HL-60 (cell line): ENCODE measurements around the gene ATP6V1B1.
"Not testable (repeated sequence)": the region's sequence is repeated elsewhere in the genome, so short reads cannot be mapped to it uniquely, and the experiment has no call there.

ENCODE experiments used
- DNase-seq, 2 experiments: peaks; one replicate each; pipeline ENCODE4 v3.0.0-alpha.2; 2010 to 2020; ENCODE audit warnings: low read depth in 1 of 2, low spot score in 1 of 2
- H3K27ac ChIP-seq: fragments of 250-450 bp; sonication (Bioruptor Pico); replicated peaks from 2 replicates; pipeline ENCODE4 v1.5.1; 2020; ENCODE audit warnings: mild to moderate bottlenecking, moderate library complexity
- H3K27me3 ChIP-seq: fragments of 250-450 bp; sonication (Bioruptor Pico); 2 replicates; pipeline ENCODE4 v1.5.1; 2021; ENCODE audit warnings: mild to moderate bottlenecking, moderate library complexity; ENCODE audit not compliant: insufficient read depth, poor library complexity, severe bottlenecking
- H3K4me3 ChIP-seq: replicated peaks from 2 replicates; pipeline ENCODE4 v1.5.1; 2011; ENCODE audit warnings: mild to moderate bottlenecking, control low read depth, low read length; ENCODE audit not compliant: insufficient read depth
- CTCF ChIP-seq: IDR thresholded peaks from one replicate; pipeline ENCODE4 v1.5.1; 2011; ENCODE audit warnings: low read length, control low read depth, inconsistent platforms; ENCODE audit not compliant: insufficient read depth
- GABPA ChIP-seq: IDR thresholded peaks from 2 replicates; pipeline ENCODE4 v1.6.1; 2012; ENCODE audit warnings: low read depth
- POLR2AphosphoS5 ChIP-seq: IDR thresholded peaks from 2 replicates; pipeline ENCODE4 v1.6.1; 2012; ENCODE audit warnings: low read depth
- REST ChIP-seq: IDR thresholded peaks from 2 replicates; pipeline ENCODE4 v1.6.1; 2012; ENCODE audit warnings: low read depth; ENCODE audit not compliant: insufficient replicate concordance
- SPI1 ChIP-seq: IDR thresholded peaks from 2 replicates; pipeline ENCODE4 v1.6.1; 2012; ENCODE audit warnings: low read depth, mild to moderate bottlenecking, borderline replicate concordance

ATP6V1B1 gene

GRCh38 chr2:71005271-71006202, 69.8 kb downstream of the ATP6V1B1 start:
- no peak overlapping the region for H3K4me3 ChIP-seq
- TF ChIP-seq SPI1 (no peak), GABPA (no peak)
- no peaks in the 10 kb centered on the region for H3K27me3 ChIP-seq
- no peak for DNase-seq
- no peak overlapping the region for H3K27ac ChIP-seq

- no peak overlapping the region for H3K27ac ChIP-seq
- DNase-seq, result no peak
- H3K4me3 ChIP-seq, result no peak overlapping the region
- H3K27me3 ChIP-seq, result no peaks in the 10 kb centered on the region
- no peak for TF ChIP-seq SPI1
- TF ChIP-seq REST, result no peak
- TF ChIP-seq GABPA, result no peak
- no peak for TF ChIP-seq CTCF
- no peak for TF ChIP-seq POLR2AphosphoS5
Observed at GRCh38 chr2:71006323-71006722, 70.6 kb downstream of the ATP6V1B1 start.

- TF ChIP-seq CTCF, result no peak
- TF ChIP-seq GABPA, result no peak
- TF ChIP-seq REST, result no peak
- TF ChIP-seq SPI1, result no peak
- TF ChIP-seq POLR2AphosphoS5, result no peak
- Histone ChIP-seq H3K4me3 (no peak overlapping the region), H3K27me3 (no peaks in the 10 kb centered on the region), H3K27ac (no peak overlapping the region)
- no peak for DNase-seq
Observed at GRCh38 chr2:71006955-71007799, 71.5 kb downstream of the ATP6V1B1 start.

- Histone ChIP-seq H3K27ac (no peak overlapping the region), H3K4me3 (no peak overlapping the region), H3K27me3 (no peaks in the 10 kb centered on the region)
- TF ChIP-seq CTCF (no peak), POLR2AphosphoS5 (no peak), SPI1 (no peak), REST (no peak), GABPA (no peak)
- no peak for DNase-seq
Observed at GRCh38 chr2:71008342-71008741, 72.6 kb downstream of the ATP6V1B1 start.

GRCh38 chr2:71011786-71012185, 76.1 kb downstream of the ATP6V1B1 start:
- DNase-seq, result not testable (repeated sequence)

More at GRCh38 chr2:71011786-71012185, 76.1 kb downstream of the ATP6V1B1 start:
- not testable (repeated sequence) for H3K27ac ChIP-seq, H3K4me3 ChIP-seq, H3K27me3 ChIP-seq
